Activated CD4-positive, alpha-beta memory T cell treated with anti-CD3 and anti-CD28 coated beads for 36 hours (primary cell): ENCODE results near the gene PBX3. TPM values are rescaled to one million over a fixed set of nuclear protein-coding genes. Genes with fewer than 3 reads are reported as not detected.

Experiments
- CTCF ChIA-PET: fragments of 350-600 bp; sonication (Branson Sonifier 250); formaldehyde crosslinking; loops from one replicate; lab custom pipeline; 2021; ENCODE audit warnings: antibody characterized with exemption, inconsistent platforms; lab: Charles Lee
- POLR2A ChIA-PET: fragments of 350-600 bp; sonication (Branson Sonifier 250); formaldehyde crosslinking; loops from one replicate; lab custom pipeline; 2021; ENCODE audit warnings: antibody characterized with exemption; lab: Charles Lee
- DNase-seq: peaks from one replicate; pipeline ENCODE4 v3.0.0-alpha.2; 2020
- H3K27ac Mint-ChIP-seq: one replicate; pipeline ENCODE4 v1.8.0; 2021; ENCODE audit warnings: mixed read lengths
- H3K27me3 Mint-ChIP-seq: one replicate; pipeline ENCODE4 v1.8.0; 2021; ENCODE audit warnings: mixed read lengths
- H3K36me3 Mint-ChIP-seq: one replicate; pipeline ENCODE4 v1.8.0; 2021; ENCODE audit warnings: mixed read lengths
- H3K4me1 Mint-ChIP-seq: one replicate; pipeline ENCODE4 v1.8.0; 2021; ENCODE audit warnings: low read depth, mixed read lengths
- H3K4me3 Mint-ChIP-seq: one replicate; pipeline ENCODE4 v1.8.0; 2021; ENCODE audit warnings: mild to moderate bottlenecking, mixed read lengths
- H3K9me3 Mint-ChIP-seq: one replicate; pipeline ENCODE4 v1.8.0; 2021; ENCODE audit warnings: mixed read lengths
- intact Hi-C: fragments of 100-400 bp; cut with micrococcal nuclease; formaldehyde crosslinking; loops from one replicate; pipeline ENCODE4 v1.15.1; 2023
- total RNA-seq, 2 experiments: library from RNA; stranded (reverse); gene quantifications; one replicate each; pipeline ENCODE4 v1.2.3, GENCODE V29; 2021

PBX3 gene
- total RNA-seq, 2 experiments from 2014 or later: 11.9 to 12.7 TPM

DNA sequence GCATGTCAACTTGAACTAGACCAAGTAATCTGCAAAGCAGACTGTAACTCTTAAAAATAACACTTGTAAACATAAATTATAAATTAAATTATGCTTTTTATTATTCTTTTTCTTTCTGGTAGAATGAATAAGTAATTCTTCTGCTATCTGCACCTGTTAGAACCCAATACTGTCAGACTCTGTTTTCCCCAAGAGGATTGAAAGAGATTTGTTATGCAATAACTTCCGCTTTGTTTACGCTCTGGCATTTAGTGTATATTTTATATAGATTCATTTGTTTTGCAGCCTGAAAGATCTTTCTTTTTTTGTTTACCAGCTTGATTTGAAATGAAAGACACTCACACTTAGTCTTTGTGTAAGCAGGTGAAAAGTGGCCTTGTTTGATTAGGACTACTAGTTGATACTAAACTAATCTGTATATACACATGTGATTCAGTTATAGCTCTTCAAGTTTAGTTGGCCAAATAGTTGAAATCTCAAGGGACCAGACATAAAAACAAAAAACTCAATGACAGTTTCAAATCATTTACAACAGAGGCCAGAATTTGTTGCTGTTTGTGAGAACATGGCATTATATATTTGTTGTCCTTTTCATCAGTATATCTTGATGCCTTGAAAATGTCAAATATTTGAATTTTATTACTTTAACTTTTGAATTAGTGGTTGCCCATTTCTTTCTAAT is 155.8 kb downstream of the PBX3 start:
- DNase-seq: no peak
- intact Hi-C loops: no loop called here
- Mint-ChIP-seq H3K4me3 (no peak overlapping the region), H3K27ac (no peak overlapping the region), H3K4me1 (no peaks in the 10 kb centered on the region), H3K36me3 (no peaks in the 10 kb centered on the region), H3K27me3 (no peaks in the 10 kb centered on the region), H3K9me3 (no peaks in the 10 kb centered on the region)
- CTCF ChIA-PET: interaction anchor here (1.5 kb wide), 1 partner anchor 495 kb away, joined by 3 read pairs; no protein-coding TSS in a partner anchor
- POLR2A ChIA-PET: interaction anchor here (0.6 kb wide), 1 partner anchor 156 kb away, joined by 3 read pairs; no protein-coding TSS in a partner anchor

- no peak for DNase-seq
- no peaks in the 10 kb centered on the region for H3K27me3 Mint-ChIP-seq
- H3K4me1 Mint-ChIP-seq: no peaks in the 10 kb centered on the region
- ChIA-PET POLR2A (no interaction called here), CTCF (interaction anchor here (1.5 kb wide), 1 partner anchor 497 kb away, joined by 3 read pairs; no protein-coding TSS in a partner anchor)
- no peak overlapping the region for H3K4me3 Mint-ChIP-seq
- intact Hi-C loops: no loop called here
- H3K9me3 Mint-ChIP-seq: no peaks in the 10 kb centered on the region
- H3K36me3 Mint-ChIP-seq: no peaks in the 10 kb centered on the region
- H3K27ac Mint-ChIP-seq: no peak overlapping the region
Measured at GRCh38 chr9:125904155-125904851, 157.1 kb downstream of the PBX3 start.

DNA sequence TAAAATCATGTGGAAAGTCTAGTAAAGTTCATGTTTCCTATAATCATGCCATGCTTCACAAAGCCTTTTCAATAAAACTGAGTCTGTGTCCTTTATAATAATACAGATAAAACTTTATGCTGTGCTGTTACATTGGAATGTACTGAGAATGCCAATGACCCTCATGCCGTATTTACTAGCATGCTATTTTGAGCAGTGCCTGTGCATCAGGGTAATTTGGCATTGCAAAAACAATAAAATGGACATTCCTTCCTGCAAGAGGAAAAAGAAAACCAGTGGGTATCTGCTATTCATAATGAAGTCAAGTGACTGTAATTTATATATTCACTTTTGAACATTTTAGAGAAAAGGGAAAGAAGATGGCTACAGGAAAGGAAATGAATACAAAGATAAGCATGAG is 159.0 kb downstream of the PBX3 start:
- ChIA-PET CTCF (no interaction called here), POLR2A (no interaction called here)
- no peak overlapping the region for H3K4me3 Mint-ChIP-seq
- no peak overlapping the region for H3K27ac Mint-ChIP-seq
- no peaks in the 10 kb centered on the region for H3K4me1 Mint-ChIP-seq
- H3K9me3 Mint-ChIP-seq: no peaks in the 10 kb centered on the region
- H3K36me3 Mint-ChIP-seq: no peaks in the 10 kb centered on the region
- no peaks in the 10 kb centered on the region for H3K27me3 Mint-ChIP-seq
- intact Hi-C loops: no loop called here
- no peak for DNase-seq

DNA sequence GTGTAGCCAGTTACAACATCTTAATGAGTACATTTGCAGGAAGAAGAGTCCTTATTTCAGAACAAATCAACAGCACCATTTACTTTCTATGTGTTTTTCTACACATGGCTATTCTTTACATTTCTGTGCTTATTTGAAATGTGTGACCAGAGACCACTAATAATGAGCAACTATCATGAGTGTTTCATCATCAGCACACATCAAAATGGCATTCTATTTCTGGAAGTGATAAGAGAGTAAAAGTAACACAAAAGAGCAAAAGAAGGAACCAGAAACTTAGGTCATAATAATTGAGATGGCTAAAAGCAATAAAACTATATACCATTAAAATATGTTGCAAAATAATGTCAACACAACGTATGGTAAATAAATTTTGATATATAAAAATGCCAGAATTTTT is 159.7 kb downstream of the PBX3 start:
- no peak overlapping the region for H3K27ac Mint-ChIP-seq
- ChIA-PET CTCF (no interaction called here), POLR2A (no interaction called here)
- no peaks in the 10 kb centered on the region for H3K27me3 Mint-ChIP-seq
- no peaks in the 10 kb centered on the region for H3K4me1 Mint-ChIP-seq
- H3K4me3 Mint-ChIP-seq: no peak overlapping the region
- no peaks in the 10 kb centered on the region for H3K9me3 Mint-ChIP-seq
- H3K36me3 Mint-ChIP-seq: no peaks in the 10 kb centered on the region
- intact Hi-C loops: no loop called here
- DNase-seq: no peak

- no peaks in the 10 kb centered on the region for H3K27me3 Mint-ChIP-seq
- POLR2A ChIA-PET: no interaction called here
- no peaks in the 10 kb centered on the region for H3K4me1 Mint-ChIP-seq
- no peaks in the 10 kb centered on the region for H3K9me3 Mint-ChIP-seq
- no peak overlapping the region for H3K27ac Mint-ChIP-seq
- H3K4me3 Mint-ChIP-seq: no peak overlapping the region
- intact Hi-C loops: no loop called here
- CTCF ChIA-PET: no interaction called here
- no peak for DNase-seq
- H3K36me3 Mint-ChIP-seq: no peaks in the 10 kb centered on the region
Measured at GRCh38 chr9:125908136-125908535, 161.0 kb downstream of the PBX3 start.

GRCh38 chr9:125908966-125909365 is 161.8 kb downstream of the PBX3 start:
- Mint-ChIP-seq H3K27me3 (no peaks in the 10 kb centered on the region), H3K36me3 (no peaks in the 10 kb centered on the region), H3K4me3 (no peak overlapping the region), H3K27ac (no peak overlapping the region), H3K9me3 (no peaks in the 10 kb centered on the region), H3K4me1 (no peaks in the 10 kb centered on the region)
- CTCF ChIA-PET: no interaction called here
- POLR2A ChIA-PET: no interaction called here
- DNase-seq: no peak
- intact Hi-C loops: no loop called here

GRCh38 chr9:125909459-125909858 is 162.3 kb downstream of the PBX3 start:
- intact Hi-C loops: no loop called here
- H3K36me3 Mint-ChIP-seq: no peaks in the 10 kb centered on the region
- H3K4me3 Mint-ChIP-seq: no peak overlapping the region
- ChIA-PET CTCF (no interaction called here), POLR2A (no interaction called here)
- H3K27ac Mint-ChIP-seq: no peak overlapping the region
- no peaks in the 10 kb centered on the region for H3K9me3 Mint-ChIP-seq
- H3K27me3 Mint-ChIP-seq: no peaks in the 10 kb centered on the region
- no peaks in the 10 kb centered on the region for H3K4me1 Mint-ChIP-seq
- no peak for DNase-seq

- no peak for DNase-seq
- H3K9me3 Mint-ChIP-seq: no peaks in the 10 kb centered on the region
Measured at GRCh38 chr9:125910286-125910685, 163.1 kb downstream of the PBX3 start.

GRCh38 chr9:125911861-125912644 is 164.9 kb downstream of the PBX3 start:
- peaks cover 2% of the 10 kb centered on the region for H3K36me3 Mint-ChIP-seq
- CTCF ChIA-PET: interaction anchor here (1.6 kb wide), 1 partner anchor 504 kb away, joined by 3 read pairs; no protein-coding TSS in a partner anchor
- intact Hi-C loops: no loop called here
- H3K27me3 Mint-ChIP-seq: no peaks in the 10 kb centered on the region
- H3K4me3 Mint-ChIP-seq: no peak overlapping the region
- H3K27ac Mint-ChIP-seq: no peak overlapping the region
- no peak for DNase-seq
- H3K9me3 Mint-ChIP-seq: no peaks in the 10 kb centered on the region
- no peaks in the 10 kb centered on the region for H3K4me1 Mint-ChIP-seq
- POLR2A ChIA-PET: no interaction called here

More at GRCh38 chr9:125910286-125910685, 163.1 kb downstream of the PBX3 start:
- intact Hi-C loops: no loop called here
- CTCF ChIA-PET: no interaction called here
- Mint-ChIP-seq H3K4me1 (no peaks in the 10 kb centered on the region), H3K36me3 (no peaks in the 10 kb centered on the region), H3K27me3 (no peaks in the 10 kb centered on the region), H3K4me3 (no peak overlapping the region), H3K27ac (no peak overlapping the region)
- POLR2A ChIA-PET: no interaction called here

DNA sequence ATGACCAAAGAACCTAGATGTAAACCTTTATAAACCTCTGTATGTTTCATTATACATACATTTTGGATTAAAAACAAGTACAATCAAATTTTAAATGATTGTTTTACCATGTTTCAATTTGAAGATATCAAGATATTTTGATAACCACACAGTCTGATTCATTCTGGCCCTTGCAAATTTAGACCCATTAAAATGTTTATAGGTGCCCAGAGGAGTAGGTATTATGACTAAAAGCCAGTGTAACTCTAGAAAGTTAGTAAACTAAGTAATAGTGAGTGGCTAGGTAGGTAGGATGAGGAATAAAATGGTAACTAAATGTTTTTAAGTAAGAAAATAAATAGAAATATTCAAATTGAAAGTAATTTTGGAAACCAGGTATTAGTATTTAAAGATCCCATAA is 165.5 kb downstream of the PBX3 start:
- POLR2A ChIA-PET: no interaction called here
- DNase-seq: no peak
- Mint-ChIP-seq H3K27ac (no peak overlapping the region), H3K9me3 (no peaks in the 10 kb centered on the region), H3K27me3 (no peaks in the 10 kb centered on the region), H3K36me3 (peaks cover 2% of the 10 kb centered on the region), H3K4me3 (no peak overlapping the region), H3K4me1 (no peaks in the 10 kb centered on the region)
- intact Hi-C loops: no loop called here
- CTCF ChIA-PET: no interaction called here

GRCh38 chr9:125913551-125913950 is 166.4 kb downstream of the PBX3 start:
- peaks cover 2% of the 10 kb centered on the region for H3K36me3 Mint-ChIP-seq
- intact Hi-C loops: no loop called here
- no peak overlapping the region for H3K4me3 Mint-ChIP-seq
- H3K9me3 Mint-ChIP-seq: no peaks in the 10 kb centered on the region
- POLR2A ChIA-PET: no interaction called here
- no peak overlapping the region for H3K27ac Mint-ChIP-seq
- DNase-seq: no peak
- no peaks in the 10 kb centered on the region for H3K27me3 Mint-ChIP-seq
- no peaks in the 10 kb centered on the region for H3K4me1 Mint-ChIP-seq
- CTCF ChIA-PET: interaction anchor here (0.7 kb wide), 1 partner anchor 486 kb away, joined by 3 read pairs; no protein-coding TSS in a partner anchor

- H3K27ac Mint-ChIP-seq: no peak overlapping the region
- peaks cover 2% of the 10 kb centered on the region for H3K36me3 Mint-ChIP-seq
- no peaks in the 10 kb centered on the region for H3K27me3 Mint-ChIP-seq
- intact Hi-C loops: no loop called here
- POLR2A ChIA-PET: no interaction called here
- no peaks in the 10 kb centered on the region for H3K4me1 Mint-ChIP-seq
- H3K9me3 Mint-ChIP-seq: no peaks in the 10 kb centered on the region
- H3K4me3 Mint-ChIP-seq: no peak overlapping the region
- DNase-seq: no peak
- CTCF ChIA-PET: no interaction called here
Measured at GRCh38 chr9:125914411-125914810, 167.2 kb downstream of the PBX3 start.
